Testis (tissue), 3 donors: ENCODE data around the gene FTSJ3. TPM values are rescaled to one million over a fixed set of nuclear protein-coding genes. Genes with fewer than 3 reads are reported as not detected.

Experiments used
- DNase-seq: peaks from one replicate; pipeline ENCODE4 v3.0.0-alpha.2; 2019
- H3K27ac ChIP-seq, 2 donors: fragments of 200-600 bp; sonication (generic); one replicate each; pipeline ENCODE4 v1.5.1; 2019
- H3K27me3 ChIP-seq: fragments of 200-600 bp; sonication (generic); one replicate; pipeline ENCODE4 v1.5.1; 2019
- H3K36me3 ChIP-seq: fragments of 200-600 bp; sonication (generic); one replicate; pipeline ENCODE4 v1.5.1; 2017; ENCODE audit warnings: low read depth; ENCODE audit errors: missing control alignments
- H3K4me1 ChIP-seq: fragments of 200-600 bp; sonication (generic); one replicate; pipeline ENCODE4 v1.5.1; 2019
- H3K4me3 ChIP-seq, 2 donors: fragments of 200-600 bp; sonication (generic); one replicate each; pipeline ENCODE4 v1.5.1; 2017 to 2019
- H3K9me3 ChIP-seq: fragments of 200-600 bp; sonication (generic); one replicate; pipeline ENCODE4 v1.5.1; 2017
- CTCF ChIP-seq, 3 experiments: fragments of 450-650 bp in 2 of 3; fragments of 200-600 bp in 1 of 3; sonication (generic) in 1 of 3; IDR thresholded peaks; one replicate each; pipeline ENCODE4 v1.5.1; 2016 to 2019; ENCODE audit warnings: antibody characterized with exemption in 3 of 3, mild to moderate bottlenecking in 2 of 3, moderate library complexity in 1 of 3
- POLR2A ChIP-seq: fragments of 450-650 bp; IDR thresholded peaks from one replicate; pipeline ENCODE4 v1.6.1; 2017; ENCODE audit warnings: antibody characterized with exemption, mild to moderate bottlenecking, moderate library complexity
- WGBS, 2 donors: methylation state at CpG; one replicate each; pipeline ENCODE4 v1.1.5; 2018; 5-methylcytosine and 5-hydroxymethylcytosine counted together
- intact Hi-C: fragments of 100-400 bp; cut with DNase I; formaldehyde crosslinking; loops from one replicate; pipeline ENCODE4 v1.15.1; 2023; ENCODE audit warnings: low total_unique reads
- polyA plus RNA-seq: library from polyadenylated mRNA; stranded (reverse); fragments of 350-450 nt; fragmentation: Illumina TruSeq; extraction: RNeasy Lipid Tissue Mini Kit (QIAGEN cat#74804); gene quantifications from one replicate; pipeline ENCODE4 v1.2.3, GENCODE V29; 2014; ENCODE audit warnings: low read depth, low replicate concordance; ENCODE audit not compliant: insufficient read depth
- total RNA-seq, 2 donors: library from RNA; depleted of rRNA; stranded (reverse); fragments of >200 nt; gene quantifications; one replicate each; pipeline ENCODE4 v1.2.3, GENCODE V29; 2016

FTSJ3 gene
- total and polyA plus RNA-seq, 3 donors from 2014 or later, result 39.9 to 59.7 (median 47.2) TPM

DNA sequence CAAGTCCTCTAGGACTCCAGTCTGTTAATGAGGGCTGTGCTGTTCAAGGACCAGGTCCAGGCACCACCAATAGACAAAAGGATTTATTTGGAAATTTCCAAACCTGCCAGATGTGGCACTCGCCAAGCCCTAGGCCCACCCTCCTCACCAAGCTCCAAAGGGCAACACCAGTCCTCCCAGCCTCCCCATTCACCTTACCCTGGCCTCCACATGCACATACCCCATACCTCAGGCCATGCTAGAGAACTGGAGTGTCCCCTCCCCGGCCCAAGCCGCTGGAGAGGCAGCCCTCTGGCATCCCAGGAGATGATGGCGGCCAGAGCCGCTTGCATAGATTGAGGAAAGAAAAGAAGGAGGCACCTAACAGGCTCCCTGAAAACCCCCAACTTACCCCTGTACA lies 4.6 kb upstream of the FTSJ3 start:
- H3K27ac ChIP-seq, result no peak overlapping the region
- WGBS, 2 donors, result 84 to 95% methylated on average over 5 of the region's 5 CpGs
- H3K9me3 ChIP-seq, result no peaks in the 10 kb centered on the region
- H3K27me3 ChIP-seq, result no peaks in the 10 kb centered on the region
- DNase-seq, result no peak
- H3K4me1 ChIP-seq, result peaks cover 8% of the 10 kb centered on the region
- intact Hi-C loops, result no loop called here
- H3K36me3 ChIP-seq, result no peaks in the 10 kb centered on the region
- TF ChIP-seq POLR2A (no peak), CTCF (IDR thresholded peaks at IDR 0.05) (no peak)
- H3K4me3 ChIP-seq, result no peak overlapping the region

DNA sequence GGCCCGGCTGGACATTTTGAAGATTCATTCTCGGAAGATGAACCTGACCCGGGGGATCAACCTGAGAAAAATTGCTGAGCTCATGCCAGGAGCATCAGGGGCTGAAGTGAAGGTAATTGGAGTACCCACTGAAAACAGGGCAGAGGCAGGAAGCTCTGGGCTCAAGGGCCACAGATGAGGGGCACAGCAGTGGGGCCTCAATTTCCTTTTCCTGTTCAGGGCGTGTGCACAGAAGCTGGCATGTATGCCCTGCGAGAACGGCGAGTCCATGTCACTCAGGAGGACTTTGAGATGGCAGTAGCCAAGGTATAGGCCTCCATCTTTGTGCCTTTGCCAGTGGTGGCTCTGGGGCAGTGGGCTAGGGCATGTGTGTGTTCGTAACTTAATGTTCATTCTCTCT lies 4.0 kb upstream of the FTSJ3 start:
- WGBS, 2 donors, result 73 to 83% methylated on average over 8 of the region's 8 CpGs
- Histone ChIP-seq H3K4me1 (peaks cover 8% of the 10 kb centered on the region), H3K4me3 (no peak overlapping the region), H3K27me3 (no peaks in the 10 kb centered on the region), H3K9me3 (no peaks in the 10 kb centered on the region), H3K36me3 (no peaks in the 10 kb centered on the region), H3K27ac (no peak overlapping the region)
- DNase-seq, result no peak
- intact Hi-C loops, result no loop called here
- no peak for TF ChIP-seq CTCF (IDR thresholded peaks at IDR 0.05)
- no peak for TF ChIP-seq POLR2A

DNA sequence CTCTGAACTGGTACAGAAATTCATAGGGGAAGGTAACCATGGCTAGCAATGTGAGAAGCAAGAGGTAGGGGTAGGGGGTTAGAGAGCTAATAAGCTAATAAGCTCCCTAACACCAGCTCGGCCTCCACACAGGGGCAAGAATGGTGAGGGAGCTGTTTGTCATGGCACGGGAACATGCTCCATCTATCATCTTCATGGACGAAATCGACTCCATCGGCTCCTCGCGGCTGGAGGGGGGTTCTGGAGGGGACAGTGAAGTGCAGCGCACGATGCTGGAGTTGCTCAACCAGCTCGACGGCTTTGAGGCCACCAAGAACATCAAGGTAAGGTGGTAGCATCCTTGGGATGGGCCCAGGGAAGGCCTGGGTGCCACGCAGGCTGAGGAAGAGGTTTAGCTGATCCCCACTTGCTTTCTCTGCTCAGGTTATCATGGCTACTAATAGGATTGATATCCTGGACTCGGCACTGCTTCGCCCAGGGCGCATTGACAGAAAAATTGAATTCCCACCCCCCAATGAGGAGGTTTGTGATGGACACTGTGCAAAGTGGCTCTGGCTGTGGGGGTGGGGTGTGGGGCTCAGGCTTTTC lies 3.5 kb upstream of the FTSJ3 start:
- H3K9me3 ChIP-seq, result no peaks in the 10 kb centered on the region
- no peaks in the 10 kb centered on the region for H3K27me3 ChIP-seq
- H3K4me1 ChIP-seq, result peaks cover 8% of the 10 kb centered on the region
- intact Hi-C loops, result no loop called here
- no peaks in the 10 kb centered on the region for H3K36me3 ChIP-seq
- H3K27ac ChIP-seq, result peak overlapping the region in 1 of 2 donors; percentile 10
- WGBS, 2 donors, result 89 to 94% methylated on average over 13 to 15 of the region's 15 CpGs
- TF ChIP-seq POLR2A, result no peak
- TF ChIP-seq CTCF (IDR thresholded peaks at IDR 0.05), result no peak
- no peak for DNase-seq
- no peak overlapping the region for H3K4me3 ChIP-seq

DNA sequence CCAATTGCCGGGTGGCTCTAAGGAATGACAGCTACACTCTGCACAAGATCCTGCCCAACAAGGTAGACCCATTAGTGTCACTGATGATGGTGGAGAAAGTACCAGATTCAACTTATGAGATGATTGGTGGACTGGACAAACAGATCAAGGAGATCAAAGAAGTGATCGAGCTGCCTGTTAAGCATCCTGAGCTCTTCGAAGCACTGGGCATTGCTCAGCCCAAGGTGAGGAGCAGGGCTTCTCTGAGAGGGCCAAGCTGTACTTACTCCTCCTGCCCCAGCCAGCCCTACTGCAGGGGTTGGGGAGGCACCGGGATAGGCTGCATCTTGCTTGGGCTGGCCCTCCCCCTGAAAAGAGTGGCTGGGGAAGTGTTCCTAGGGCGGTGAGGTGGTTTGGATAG lies 2.8 kb upstream of the FTSJ3 start:
- peak overlapping the region in 1 of 2 donors; percentile 10 for H3K27ac ChIP-seq

More for the DNA sequence above, 2.8 kb upstream of the FTSJ3 start:
- H3K36me3 ChIP-seq, result no peaks in the 10 kb centered on the region
- intact Hi-C loops, result no loop called here
- no peak overlapping the region for H3K4me3 ChIP-seq
- no peaks in the 10 kb centered on the region for H3K9me3 ChIP-seq
- no peaks in the 10 kb centered on the region for H3K27me3 ChIP-seq
- no peak for DNase-seq
- peaks cover 8% of the 10 kb centered on the region for H3K4me1 ChIP-seq
- TF ChIP-seq CTCF (IDR thresholded peaks at IDR 0.05), result no peak
- no peak for TF ChIP-seq POLR2A
- 81 to 83% methylated on average over 5 of the region's 5 CpGs for WGBS, 2 donors
